ENCODE measurements around the gene BDH1.

- TF ChIP-seq CTCF (IDR thresholded peaks at IDR 0.05) (peak in 4 of 6 experiments; percentile 18 to 64 (median 34)), POLR2A (IDR thresholded peaks at IDR 0.05) (no peak)
These were observed 30.1 kb downstream of the BDH1 start for GRCh38 chr3:197525706-197526105.

Data from esophagus squamous epithelium (tissue), 4 donors.